Brain pericyte (primary cell): Measurements from ENCODE around the gene HCFC2.
"Not testable (repeated sequence)": the region's sequence is repeated elsewhere in the genome, so short reads cannot be mapped to it uniquely, and the experiment has no call there.

Source experiments
- DNase-seq: peaks from one replicate; pipeline ENCODE4 v3.0.0-alpha.2; 2012; ENCODE audit warnings: low read depth, low spot score

HCFC2 gene

GRCh38 chr12:104064031-104064841 is at the start of gene HCFC2:
Gene HCFC2 (plus strand): TSS chr12:104064531. CDS start chr12:104064561, 30 bp downstream.
- DNase-seq, result no peak

- not testable (repeated sequence) for DNase-seq
Measured at GRCh38 chr12:104021862-104022261, 42.5 kb upstream of the HCFC2 start.

- no peak for DNase-seq
Measured at GRCh38 chr12:104022786-104023185, 41.5 kb upstream of the HCFC2 start.

GRCh38 chr12:104023710-104024109 is 40.6 kb upstream of the HCFC2 start:
- DNase-seq, result no peak

- DNase-seq, result no peak
Measured at GRCh38 chr12:104024348-104024747, 40.0 kb upstream of the HCFC2 start.

- DNase-seq, result no peak
Measured at GRCh38 chr12:104025771-104026170, 38.6 kb upstream of the HCFC2 start.

GRCh38 chr12:104026841-104027599 is 37.3 kb upstream of the HCFC2 start:
- DNase-seq, result no peak

- DNase-seq, result not testable (repeated sequence)
Measured at GRCh38 chr12:104030596-104030995, 33.7 kb upstream of the HCFC2 start.

- DNase-seq, result not testable (repeated sequence)
Measured at GRCh38 chr12:104036143-104036542, 28.2 kb upstream of the HCFC2 start.

- not testable (repeated sequence) for DNase-seq
Measured at GRCh38 chr12:104039769-104040168, 24.6 kb upstream of the HCFC2 start.

- no peak for DNase-seq
Measured at GRCh38 chr12:104042580-104042979, 21.8 kb upstream of the HCFC2 start.

- DNase-seq, result no peak
Measured at GRCh38 chr12:104044158-104044557, 20.2 kb upstream of the HCFC2 start.

- DNase-seq, result no peak
Measured at GRCh38 chr12:104046306-104046705, 18.0 kb upstream of the HCFC2 start.

- DNase-seq, result no peak
Measured at GRCh38 chr12:104048162-104048561, 16.2 kb upstream of the HCFC2 start.

GRCh38 chr12:104048811-104049210 is 15.5 kb upstream of the HCFC2 start:
- DNase-seq, result no peak

- no peak for DNase-seq
Measured at GRCh38 chr12:104049278-104049902, 14.9 kb upstream of the HCFC2 start.

- peak; percentile 72 for DNase-seq
Measured at GRCh38 chr12:104049903-104050356, 14.4 kb upstream of the HCFC2 start, which contains the start of gene GLT8D2. Gene GLT8D2 (minus strand): TSS chr12:104050187. CDS start chr12:104019648, 30,539 bp downstream.

GRCh38 chr12:104050436-104050835 is 13.9 kb upstream of the HCFC2 start:
- no peak for DNase-seq

- no peak for DNase-seq
Measured at GRCh38 chr12:104054681-104055346, 9.5 kb upstream of the HCFC2 start.

GRCh38 chr12:104055686-104056388 is 8.5 kb upstream of the HCFC2 start:
- DNase-seq, result no peak

- no peak for DNase-seq
Measured at GRCh38 chr12:104056419-104056972, 7.8 kb upstream of the HCFC2 start.
